Stimulated activated CD4-positive, alpha-beta T cell treated with anti-CD3 and anti-CD28 coated beads, Interleukin-1b, Interleukin-23, amount 100 ng/mL, for 24 hours (primary cell): Measurements from ENCODE around the gene RASL10A.

Experiments used
- DNase-seq, 4 experiments: peaks; one replicate each; pipeline ENCODE4 v3.0.0-alpha.2; 2020; ENCODE audit warnings: low read depth in 4 of 4, low spot score in 1 of 4

RASL10A gene

DNA sequence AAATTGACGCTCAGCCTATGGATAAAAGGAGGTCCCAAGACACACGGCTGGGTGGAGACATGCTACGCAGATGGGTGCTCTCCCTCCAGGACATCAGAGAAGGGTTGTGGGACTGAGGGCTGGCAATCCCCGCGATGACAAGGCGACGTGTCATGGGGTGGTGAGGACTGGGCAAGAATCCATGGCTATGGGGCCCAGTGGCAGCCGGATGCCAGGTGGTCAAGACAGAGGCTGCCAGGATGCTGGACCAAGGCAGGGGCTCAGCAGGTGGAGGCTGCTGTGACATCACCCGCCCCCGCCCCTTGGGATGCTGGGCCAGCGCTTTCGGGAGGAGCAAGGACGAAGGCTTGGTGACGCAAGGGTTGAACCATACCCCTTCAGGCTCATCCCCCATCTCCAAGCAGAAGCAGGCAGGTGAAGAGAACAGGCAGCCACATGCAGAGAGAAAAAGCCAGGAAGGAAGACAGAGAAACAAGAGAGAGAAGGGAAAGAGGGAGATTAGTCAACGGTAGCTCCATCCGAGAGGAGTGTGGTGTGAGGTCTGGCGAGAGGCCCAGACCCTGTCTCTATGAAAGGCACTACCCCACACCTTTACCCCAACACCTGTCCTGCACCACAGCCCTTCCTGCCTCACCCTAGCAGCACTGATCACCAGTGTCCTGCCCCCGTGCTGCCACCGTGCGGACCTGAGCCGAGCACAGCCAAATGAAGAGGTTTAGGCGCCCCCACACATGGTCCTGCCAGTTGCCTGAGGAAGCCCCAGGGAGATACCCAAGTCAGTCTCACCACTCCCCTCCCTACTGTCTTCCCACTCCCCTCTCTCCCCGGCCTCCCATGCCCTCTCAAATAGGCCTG lies 24.1 kb upstream of the RASL10A start:
- no peak for DNase-seq

DNA sequence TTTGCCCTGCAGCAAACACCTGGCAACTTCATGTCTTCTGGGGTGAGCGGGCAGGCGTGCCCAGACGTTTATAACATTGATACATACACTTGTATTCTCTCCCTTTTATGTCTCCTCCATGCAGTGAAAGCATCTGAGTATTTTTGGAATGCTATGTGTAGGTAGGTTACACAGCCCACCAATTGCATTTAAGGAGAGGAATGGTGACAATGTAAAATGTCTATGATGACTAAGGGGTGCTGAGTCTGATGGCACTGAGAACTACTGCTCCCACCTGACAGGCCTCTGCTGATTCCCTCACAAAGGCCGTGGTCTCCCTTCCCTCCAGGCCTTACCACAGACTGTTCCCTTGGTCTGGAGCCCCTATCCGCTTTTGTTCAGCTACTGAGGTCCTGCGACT lies 22.9 kb upstream of the RASL10A start:
- DNase-seq, result no peak

DNA sequence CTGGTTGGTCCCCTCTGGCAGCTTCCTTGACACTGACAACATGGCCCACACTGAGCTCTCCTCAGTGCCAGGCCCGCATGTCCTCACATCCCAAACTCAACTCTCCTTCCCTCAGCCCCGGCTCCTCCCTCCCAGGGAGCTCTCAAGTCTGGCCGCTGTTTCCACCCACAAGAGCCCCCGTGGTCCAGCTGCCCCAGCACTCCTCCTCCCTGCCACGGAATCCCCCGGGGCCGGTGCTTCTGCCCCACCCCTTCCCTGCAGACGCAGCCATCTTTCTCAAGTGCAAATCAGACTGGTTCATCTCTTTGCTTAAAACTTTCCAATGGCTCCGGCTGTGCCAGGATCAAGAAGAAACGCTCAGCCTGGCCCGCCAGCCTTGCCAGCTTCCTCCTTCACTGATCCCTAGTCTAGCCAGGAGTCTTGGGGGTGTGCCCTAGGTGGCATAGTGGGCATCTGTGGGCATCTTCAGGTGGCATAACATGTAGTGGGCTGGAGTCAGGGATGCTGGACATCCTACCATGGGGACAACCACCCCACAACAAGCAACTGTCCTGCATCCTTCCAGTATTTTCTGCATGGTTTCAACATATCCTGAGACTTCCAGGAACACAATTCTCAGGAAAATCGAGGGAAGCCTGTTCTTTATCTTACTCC lies 22.3 kb upstream of the RASL10A start:
- DNase-seq, result no peak

DNA sequence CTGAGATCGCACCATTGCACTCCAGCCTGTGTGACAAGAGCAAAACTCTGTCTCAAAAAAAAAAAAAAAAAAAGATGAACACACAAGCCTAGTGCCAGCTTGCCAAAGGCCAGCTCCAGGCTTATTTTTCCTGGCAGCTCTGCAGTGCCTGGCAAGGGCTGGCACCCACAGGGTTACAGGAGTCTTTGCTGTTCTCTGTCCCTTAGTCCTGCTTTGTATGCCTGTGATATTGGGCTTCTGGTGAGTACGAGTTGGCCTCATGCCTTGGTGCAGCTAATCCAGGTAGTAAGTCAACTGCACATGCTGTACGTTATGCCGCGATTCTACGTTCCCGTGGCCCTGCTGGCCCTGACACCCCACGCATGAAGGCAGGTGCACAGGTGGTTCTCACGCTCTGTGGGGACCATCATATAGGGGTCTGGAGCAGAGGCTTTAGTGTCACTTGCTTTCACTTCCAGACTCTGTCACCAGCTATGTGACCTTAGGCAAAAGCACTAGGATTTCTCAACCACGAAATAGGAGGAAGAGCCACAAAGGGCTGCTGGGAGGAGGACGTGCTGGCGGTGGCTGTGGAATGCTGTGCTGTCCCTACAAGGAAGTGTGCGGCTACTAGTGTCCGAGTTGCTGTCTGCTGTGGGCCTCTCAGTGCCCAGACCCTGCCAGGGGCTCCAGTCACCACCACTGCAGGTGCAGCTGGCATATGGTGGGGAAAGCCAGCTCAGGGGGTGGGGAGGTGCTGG lies 21.4 kb upstream of the RASL10A start:
- no peak for DNase-seq

DNA sequence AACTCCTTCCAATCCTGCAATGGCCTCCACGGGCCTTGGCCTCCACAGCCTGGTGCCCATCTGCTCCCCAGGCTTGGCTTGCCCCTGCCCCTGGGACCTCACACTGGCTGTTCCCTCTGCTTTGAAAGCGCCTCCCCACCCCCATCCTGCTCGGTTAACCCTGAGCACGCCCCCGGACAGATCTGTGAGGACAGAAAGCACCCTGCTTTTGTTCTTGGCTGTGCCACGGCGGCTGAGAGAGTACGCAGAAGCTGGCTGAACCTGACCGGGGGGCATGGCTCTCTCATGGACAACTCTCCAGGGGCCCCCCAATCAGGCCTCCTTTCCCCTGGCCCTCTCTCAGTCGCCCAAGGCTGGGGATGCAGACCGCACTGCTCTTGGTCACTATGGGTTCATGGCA lies 20.2 kb upstream of the RASL10A start:
- DNase-seq, result no peak

DNA sequence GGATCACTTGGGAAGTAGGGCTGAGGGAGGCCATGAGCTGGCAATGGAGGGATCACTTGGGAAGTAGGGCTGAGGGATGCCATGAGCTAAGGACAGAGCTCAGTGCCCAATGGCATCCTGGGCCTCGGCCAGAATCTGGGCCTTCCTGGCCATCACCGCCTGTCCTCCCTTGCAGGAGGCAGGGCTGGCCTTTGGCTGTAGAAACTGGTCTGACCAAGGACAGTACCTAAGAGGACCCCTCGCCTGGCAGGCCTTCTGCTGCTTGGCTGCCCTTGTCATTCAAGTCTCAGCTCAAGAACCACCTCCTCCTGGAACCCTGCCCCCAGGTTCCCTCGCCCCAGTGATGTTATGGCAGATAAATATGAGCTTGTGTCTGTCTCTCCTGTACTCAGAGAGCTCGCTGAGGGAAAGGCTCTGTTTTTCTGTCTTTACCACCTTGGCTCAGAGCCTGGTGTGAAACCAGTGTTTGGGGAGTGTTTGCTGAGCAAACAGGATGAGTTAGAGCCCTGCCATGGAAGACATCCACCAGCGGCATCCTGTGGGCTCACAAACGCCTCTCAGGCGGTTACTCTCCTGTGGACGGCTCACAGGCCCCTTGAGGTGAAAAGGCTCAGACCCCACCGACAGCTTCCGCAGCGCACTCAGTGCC lies 19.3 kb upstream of the RASL10A start:
- DNase-seq, result no peak

DNA sequence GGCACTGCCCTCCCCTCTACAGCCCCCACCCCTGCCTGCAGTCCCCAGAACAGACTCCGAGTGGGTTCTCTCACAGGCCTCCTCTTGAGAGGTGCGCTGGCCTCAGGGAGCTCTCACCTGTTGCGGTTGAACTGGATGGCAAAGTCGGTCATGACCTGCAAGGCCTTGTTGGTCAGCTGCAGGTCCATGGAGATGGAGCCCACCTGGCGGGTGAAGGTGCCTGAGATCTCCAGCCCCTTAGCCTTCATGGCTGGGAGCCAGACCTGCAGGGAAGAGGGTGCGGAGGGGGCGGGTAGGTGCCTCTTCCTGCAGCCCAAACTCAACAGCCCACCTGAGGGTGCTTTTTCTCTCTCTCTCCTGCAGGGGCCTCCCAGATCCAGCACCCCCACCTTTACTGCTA lies 18.7 kb upstream of the RASL10A start:
- no peak for DNase-seq

DNA sequence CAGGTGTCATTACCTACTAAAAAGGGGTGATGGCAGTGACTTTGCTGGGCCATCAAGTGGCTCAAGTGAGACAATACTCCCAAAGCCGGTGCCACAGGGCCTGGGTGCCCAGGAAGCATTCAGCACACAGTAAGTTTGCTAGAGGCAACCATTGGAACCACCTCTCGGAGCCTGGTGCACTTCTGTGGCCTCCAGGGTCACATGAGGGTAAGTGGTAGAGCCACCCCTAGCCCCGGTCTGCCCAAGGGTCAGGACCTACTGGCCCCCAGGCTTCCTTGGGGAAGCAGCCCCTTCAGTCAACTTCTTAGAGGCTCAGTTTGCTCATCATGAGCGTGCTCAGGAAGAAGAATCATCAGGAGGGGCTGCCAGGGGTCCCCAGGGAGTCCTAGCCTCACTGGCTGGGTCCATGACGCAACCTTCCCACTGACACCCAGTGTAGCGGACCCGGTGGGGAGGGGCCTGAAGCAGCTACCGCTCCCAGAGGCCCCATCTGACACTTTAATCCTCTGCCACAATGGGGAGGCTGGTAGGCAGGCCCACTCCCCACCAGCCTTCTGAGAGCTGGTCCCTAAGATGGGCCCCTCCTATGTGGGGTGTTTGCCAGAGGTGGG lies 17.5 kb upstream of the RASL10A start:
- no peak for DNase-seq

DNA sequence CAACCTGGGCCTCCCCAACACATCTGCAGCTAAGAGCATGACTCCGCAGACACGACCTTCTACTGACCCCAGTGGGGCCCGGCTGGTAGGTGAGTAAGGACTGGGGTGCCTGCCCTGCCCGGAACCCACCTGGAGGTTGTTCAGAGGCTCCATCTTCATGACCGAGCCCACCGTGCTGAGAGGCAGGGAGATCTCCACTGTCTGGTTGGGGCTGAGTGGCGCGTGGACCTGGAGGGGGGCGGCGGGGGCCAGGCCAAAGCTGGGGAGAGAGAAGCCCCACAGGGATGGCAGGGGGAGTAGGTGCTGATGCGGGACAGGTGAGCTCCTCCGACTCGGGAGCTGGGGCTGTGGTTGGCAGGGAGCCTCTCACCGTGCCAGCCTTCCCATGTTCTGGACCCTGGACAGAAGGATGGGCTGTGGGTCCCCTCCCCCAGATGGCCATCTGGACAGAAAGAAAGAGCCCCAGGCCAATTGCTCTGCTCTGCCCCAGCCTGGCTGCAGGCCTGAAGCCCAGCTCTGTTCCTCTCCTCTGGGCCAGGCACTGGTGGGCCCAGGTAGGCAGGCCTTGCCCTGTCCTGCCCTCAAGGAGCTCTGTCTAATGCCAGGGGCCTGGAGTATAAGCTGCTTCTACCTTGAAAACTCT lies 16.3 kb upstream of the RASL10A start:
- no peak for DNase-seq

DNA sequence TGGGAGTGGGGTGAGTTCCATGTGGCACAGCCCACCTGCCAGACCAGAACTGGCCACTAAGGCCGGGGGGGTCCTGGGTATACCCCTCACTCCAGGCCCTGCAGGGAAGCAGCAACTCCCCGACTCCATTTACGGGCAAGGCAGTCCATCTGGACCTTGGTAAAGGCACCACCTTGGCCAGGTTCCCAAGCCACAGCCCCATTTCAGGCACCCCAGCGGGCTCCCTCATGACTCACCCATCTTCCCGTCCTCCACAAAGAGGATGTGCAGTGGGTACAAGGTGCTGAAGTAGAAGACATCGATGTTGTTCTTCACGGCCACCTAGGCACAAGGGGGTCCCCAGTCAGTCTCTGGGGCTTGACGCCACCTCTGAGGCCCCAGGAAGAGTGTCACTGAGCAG lies 15.7 kb upstream of the RASL10A start:
- DNase-seq, result no peak

DNA sequence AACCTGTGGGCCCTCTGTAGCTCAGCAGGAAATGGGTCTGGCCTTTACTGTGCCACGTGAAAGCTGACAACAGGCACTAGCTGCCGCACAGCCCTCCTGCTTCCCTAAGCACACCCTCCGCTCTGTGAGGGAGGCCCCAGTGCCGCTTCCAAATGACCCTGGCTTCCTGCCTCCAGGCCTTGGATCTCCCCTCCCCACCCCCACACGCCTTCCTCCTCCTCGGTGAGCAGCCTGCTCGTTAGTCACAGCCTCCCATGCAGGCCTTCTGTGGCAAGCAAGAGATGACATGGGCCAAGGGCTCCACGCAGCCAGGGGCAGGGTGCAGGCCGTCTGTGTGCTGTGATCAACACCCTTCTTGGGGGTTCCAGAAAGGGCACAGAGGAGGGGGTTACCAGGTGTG lies 15.3 kb upstream of the RASL10A start:
- no peak for DNase-seq

DNA sequence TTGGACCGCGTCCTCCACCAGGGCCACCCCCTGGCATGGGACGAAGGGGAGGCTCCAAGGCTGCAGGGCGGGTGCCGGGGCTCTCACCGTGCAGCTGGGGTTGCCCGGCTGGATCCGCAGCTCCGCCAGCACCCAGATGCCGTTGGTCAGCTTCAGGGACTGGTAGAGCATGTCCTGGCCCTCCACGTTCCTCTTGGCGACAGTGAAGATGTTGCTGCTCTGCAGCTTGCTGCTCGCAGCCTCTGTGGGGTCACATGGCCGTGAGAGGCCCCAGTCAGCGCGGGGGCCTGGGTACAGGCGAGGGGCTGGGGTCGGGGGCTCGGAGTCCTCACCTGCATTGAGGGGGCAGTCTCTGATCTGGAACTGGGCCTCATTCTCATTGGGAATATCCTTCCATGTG lies 14.8 kb upstream of the RASL10A start:
- DNase-seq, result no peak

DNA sequence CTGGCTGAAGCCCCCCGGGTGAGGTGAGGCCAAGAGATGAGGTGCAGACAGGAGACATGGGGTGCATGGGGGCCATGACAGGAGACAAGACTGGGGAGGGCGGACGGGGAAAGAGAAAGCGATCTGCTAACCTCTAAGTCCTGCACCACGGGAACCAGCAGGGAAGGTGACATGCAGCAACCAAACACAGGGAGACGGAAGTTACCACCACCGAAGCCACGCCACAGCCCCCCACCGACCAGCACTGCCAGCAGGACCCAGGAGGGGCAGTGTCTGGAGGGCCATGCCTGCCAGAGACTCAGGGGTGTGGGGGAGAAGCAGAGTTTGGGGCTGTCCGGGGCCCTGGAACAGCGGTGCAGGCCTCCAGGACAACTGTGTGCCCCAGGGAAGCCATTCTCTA lies 14.1 kb upstream of the RASL10A start:
- no peak for DNase-seq

DNA sequence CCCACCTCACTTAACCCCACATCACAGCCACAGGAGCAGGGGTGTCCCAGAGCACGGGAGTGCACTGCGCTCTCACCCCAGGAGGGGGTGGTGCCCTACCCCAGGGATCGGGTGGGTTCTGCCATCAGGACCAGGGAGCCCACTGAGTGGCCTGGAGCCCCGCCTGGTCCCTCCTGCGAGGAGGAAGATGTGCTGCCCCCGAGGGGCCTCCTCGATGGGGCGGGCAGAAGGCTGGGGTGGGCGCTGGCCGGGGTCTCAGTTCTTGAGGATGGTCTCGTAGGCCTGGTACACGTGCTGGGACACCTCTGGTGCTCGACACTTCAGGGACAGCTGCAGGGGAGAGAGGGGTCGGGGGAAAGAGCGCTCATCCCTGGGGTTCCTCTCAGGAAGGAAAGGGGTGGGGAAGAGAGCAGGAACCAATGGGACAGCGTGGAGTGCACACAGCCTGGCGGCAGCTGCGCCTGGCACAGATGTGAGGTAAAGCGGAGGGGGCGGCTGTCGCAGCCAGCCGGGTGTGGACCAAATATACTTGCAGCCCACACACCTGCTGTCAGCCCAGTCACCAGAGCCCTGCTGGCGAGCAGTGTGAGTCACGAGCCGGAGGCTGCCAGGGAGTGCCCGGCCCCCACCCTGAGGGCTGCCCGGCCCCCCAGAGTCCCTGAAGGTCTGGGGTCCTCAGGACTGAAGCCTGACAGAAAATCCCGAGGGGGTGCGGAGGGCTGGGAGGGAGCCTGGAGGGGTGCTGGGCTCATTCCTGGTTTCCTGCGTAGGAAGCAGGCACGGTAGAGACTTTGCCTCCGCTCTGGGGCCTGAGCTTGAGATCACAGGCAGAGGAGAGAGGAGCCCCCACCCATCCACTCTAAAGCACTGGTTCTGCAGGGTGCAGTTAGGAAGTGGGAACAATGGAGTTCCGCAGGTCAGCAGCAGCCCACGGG lies 13.3 kb upstream of the RASL10A start:
- DNase-seq, result no peak

DNA sequence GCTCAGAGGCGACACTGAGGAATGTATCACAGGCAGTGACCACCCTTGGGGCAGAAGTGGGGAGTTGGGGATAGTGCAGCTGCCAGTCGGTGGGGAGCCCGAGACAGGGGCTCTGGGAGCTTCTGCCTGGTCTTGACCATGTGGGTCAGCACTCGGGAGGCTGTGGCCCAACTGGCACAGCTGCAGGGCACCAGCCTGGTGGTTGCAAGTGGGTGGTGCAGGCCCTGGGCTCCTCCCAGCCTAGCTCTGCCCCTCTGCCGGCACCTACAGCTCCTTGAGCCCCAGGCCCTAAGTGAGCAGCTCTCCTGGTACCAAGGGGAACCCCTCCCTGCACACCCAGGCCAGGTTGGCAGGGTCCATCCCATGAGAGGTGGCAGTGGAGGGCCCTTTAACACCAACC lies 12.6 kb upstream of the RASL10A start:
- no peak for DNase-seq

DNA sequence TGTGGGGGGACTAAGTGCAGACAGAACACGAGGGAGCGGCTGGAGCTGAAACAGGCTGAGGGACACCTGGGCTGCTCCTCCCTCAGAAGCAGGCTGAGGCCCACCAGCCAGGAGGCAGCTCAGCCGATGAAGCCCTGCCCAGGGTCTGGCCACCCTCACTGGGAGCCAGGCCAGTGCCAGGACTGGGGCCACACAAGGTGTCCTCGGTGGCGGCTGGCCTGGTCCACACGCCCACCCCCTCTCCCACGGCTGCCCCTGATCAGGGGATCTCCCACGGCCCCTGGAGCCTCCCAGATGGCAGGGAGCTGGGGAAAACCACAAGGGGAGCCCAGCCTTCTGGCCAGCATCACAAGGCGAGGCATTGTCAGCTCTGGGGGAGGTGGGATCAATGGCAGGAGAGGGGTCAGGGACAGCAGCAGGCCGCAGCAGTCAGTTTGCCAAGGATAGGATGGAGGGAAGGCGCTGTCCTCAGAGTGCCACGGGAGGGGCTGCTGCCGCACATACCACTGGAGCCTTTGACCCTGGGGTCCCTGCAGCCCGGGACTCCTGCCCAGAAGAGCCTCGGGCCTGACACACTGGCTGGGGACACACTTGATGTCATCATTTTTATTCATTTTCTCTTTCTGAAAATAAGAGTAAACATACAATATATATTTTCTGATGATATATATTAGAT lies 11.7 kb upstream of the RASL10A start:
- no peak for DNase-seq

DNA sequence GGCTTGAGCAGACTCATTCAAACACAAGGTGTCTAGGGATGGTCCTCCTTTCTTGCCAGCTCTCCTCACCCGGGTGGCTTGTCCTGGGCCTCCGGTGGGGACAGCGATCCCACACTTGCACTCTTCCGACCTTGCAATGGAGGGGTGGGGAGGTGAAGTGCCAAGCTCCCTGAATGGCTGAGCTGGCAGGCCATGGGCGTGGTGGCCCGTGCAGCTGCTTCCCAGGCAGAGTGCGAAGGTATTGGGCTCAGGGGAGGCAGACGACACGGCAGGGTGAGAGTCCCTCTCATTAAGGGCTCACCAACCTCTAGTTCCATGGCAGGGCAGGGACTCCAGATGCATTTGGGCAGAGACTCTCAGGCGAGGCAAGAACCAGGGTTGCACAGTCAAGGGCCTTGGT lies 11.0 kb upstream of the RASL10A start:
- DNase-seq, result no peak

DNA sequence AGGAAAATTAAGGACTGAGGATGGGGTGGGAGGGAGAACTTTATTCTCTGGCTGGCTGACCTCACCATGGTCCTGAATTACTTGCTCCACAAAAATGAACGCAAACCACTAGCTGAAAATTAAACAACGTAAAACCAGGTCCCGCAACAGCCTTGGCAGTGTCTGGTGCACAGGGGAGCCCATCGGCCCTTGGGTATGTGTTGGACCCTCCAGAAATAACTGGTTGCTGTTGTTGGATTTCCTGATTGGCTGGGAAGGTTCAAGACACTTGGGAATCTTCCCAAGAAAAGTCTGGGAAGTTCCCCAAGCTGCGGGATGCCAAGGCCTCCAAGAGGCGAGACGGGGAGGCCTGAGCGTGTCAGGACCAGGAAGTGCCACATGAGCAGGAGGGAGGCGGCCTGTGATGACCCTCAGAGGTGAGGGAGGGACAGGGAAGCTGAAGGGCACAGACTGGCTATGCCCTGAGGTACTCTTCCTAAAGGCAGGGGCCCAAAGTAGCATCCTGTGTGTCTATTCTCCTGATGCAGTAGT lies 10.4 kb upstream of the RASL10A start:
- DNase-seq, result no peak

DNA sequence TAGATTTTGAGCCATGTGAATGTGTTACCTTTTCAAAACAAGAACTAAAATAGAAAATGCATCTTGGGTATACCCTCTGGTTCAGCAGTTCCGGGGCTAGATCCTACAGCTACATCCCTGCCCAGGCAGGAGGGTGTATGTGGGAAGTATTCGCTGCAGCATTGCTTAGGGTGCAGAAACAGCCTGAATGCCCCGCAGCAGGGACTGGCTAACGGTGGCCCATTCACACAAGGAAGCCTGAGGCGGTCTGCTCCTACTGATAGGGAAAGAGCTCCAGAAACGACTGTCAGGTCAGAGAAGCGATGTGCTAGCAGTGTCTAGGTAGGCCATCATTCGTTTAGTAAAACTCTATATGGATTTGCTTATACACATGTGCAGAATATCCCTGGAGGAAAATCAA lies 9.9 kb upstream of the RASL10A start:
- DNase-seq, result no peak
